OCI-LY3 (cell line): Measurements from ENCODE around the gene TRMT5.

Experiments
- CTCF ChIP-seq: fragments of 200-600, 300-600 bp; sonication (generic); IDR thresholded peaks from 2 replicates; pipeline ENCODE4 v1.5.1; 2014; ENCODE audit warnings: antibody characterized with exemption, low read length, low read depth
- EZH2phosphoT487 ChIP-seq: fragments of 200-600 bp; shearing (Covaris generic); IDR thresholded peaks from 2 replicates; pipeline ENCODE4 v1.6.1; 2018; ENCODE audit warnings: antibody characterized with exemption, mixed run types, low read depth

GRCh38 chr14:60998617-60999016 lies 17.7 kb upstream of the TRMT5 start:
- TF ChIP-seq CTCF (no peak), EZH2phosphoT487 (no peak)
